Uterus (tissue), 4 donors: ENCODE data around the gene RNF126. TPM values are rescaled to one million over a fixed set of nuclear protein-coding genes. Genes with fewer than 3 reads are reported as not detected.
"Not testable (repeated sequence)": the region's sequence is repeated elsewhere in the genome, so short reads cannot be mapped to it uniquely, and the experiment has no call there.

ENCODE experiments used
- DNase-seq, 2 donors: peaks; one replicate each; pipeline ENCODE4 v3.0.0-alpha.2; 2019 to 2020
- H3K27ac ChIP-seq, 2 donors: fragments of 200-600 bp; sonication (generic); 1 replicate in 1 of 2; 2 replicates in 1 of 2; pipeline ENCODE4 v1.5.1; 2016 to 2018
- H3K27me3 ChIP-seq, 2 donors: fragments of 200-600 bp; sonication (generic); one replicate each; pipeline ENCODE4 v1.5.1; 2018 to 2019; ENCODE audit warnings: control low read depth in 1 of 2
- H3K36me3 ChIP-seq, 2 donors: fragments of 200-600 bp; sonication (generic); one replicate each; pipeline ENCODE4 v1.5.1; 2019; ENCODE audit warnings: control low read depth in 1 of 2
- H3K4me1 ChIP-seq, 2 donors: fragments of 200-600 bp; sonication (generic); one replicate each; pipeline ENCODE4 v1.5.1; 2018 to 2019; ENCODE audit warnings: control low read depth in 1 of 2
- H3K4me3 ChIP-seq, 2 donors: fragments of 200-600 bp; sonication (generic); 1 replicate in 1 of 2; 2 replicates in 1 of 2; pipeline ENCODE4 v1.5.1; 2018 to 2019; ENCODE audit warnings: mild to moderate bottlenecking in 1 of 2
- H3K9me3 ChIP-seq, 2 donors: fragments of 200-600 bp; sonication (generic); one replicate each; pipeline ENCODE4 v1.5.1; 2019; ENCODE audit warnings: control low read depth in 1 of 2
- CTCF ChIP-seq, 4 experiments: fragments of 200-600 bp in 2 of 4; fragments of 450-650 bp in 2 of 4; sonication (generic) in 2 of 4; IDR thresholded peaks; one replicate each; pipeline ENCODE4 v1.5.1; 2016 to 2019; ENCODE audit warnings: antibody characterized with exemption in 4 of 4, mild to moderate bottlenecking in 2 of 4, moderate library complexity in 1 of 4
- POLR2A ChIP-seq, 2 donors: fragments of 450-650 bp; IDR thresholded peaks; one replicate each; pipeline ENCODE4 v1.6.1; 2016; ENCODE audit warnings: antibody characterized with exemption in 2 of 2, mild to moderate bottlenecking in 1 of 2, moderate library complexity in 1 of 2
- intact Hi-C: fragments of 100-400 bp; cut with DNase I; formaldehyde crosslinking; loops from one replicate; pipeline ENCODE4 v1.15.1; 2023; ENCODE audit warnings: low total_unique reads
- total RNA-seq, 4 donors: library from RNA; depleted of rRNA in 3 of 4; stranded (reverse); fragments of >200 nt in 3 of 4; gene quantifications; one replicate each; pipeline versions ENCODE4 v1.1.0 to v1.2.4, GENCODE V29; 2014 to 2023
- donor health status: DM: yes; HTN: yes; CAD: no.

The RNF126 gene
- total RNA-seq, 4 donors from 2014 or later = 9.5 to 44.3 (median 18.2) TPM

GRCh38 chr19:628168-628567, 34.8 kb downstream of the RNF126 start:
- Histone ChIP-seq H3K36me3 (no peaks in the 10 kb centered on the region), H3K4me1 (peaks cover 0 to 5% of the 10 kb centered on the region in 2 donors), H3K9me3 (no peaks in the 10 kb centered on the region), H3K4me3 (no peak overlapping the region), H3K27me3 (no peaks in the 10 kb centered on the region), H3K27ac (no peak overlapping the region)
- TF ChIP-seq POLR2A (IDR thresholded peaks at IDR 0.05) (no peak), CTCF (IDR thresholded peaks at IDR 0.05) (no peak)
- intact Hi-C loops = no loop called here
- no peak for DNase-seq

GRCh38 chr19:626566-626965, 36.4 kb downstream of the RNF126 start:
- H3K4me1 ChIP-seq, H3K36me3 ChIP-seq, H3K4me3 ChIP-seq, H3K27ac ChIP-seq, DNase-seq, H3K27me3 ChIP-seq, H3K9me3 ChIP-seq, intact Hi-C loops: not testable (repeated sequence)

- H3K4me3 ChIP-seq = no peak overlapping the region
- H3K9me3 ChIP-seq = no peaks in the 10 kb centered on the region
- no peak for TF ChIP-seq CTCF (IDR thresholded peaks at IDR 0.05)
- no peak for TF ChIP-seq POLR2A (IDR thresholded peaks at IDR 0.05)
- no peak for DNase-seq
- intact Hi-C loops = no loop called here
- H3K27me3 ChIP-seq = no peaks in the 10 kb centered on the region
- H3K36me3 ChIP-seq = no peaks in the 10 kb centered on the region
- H3K4me1 ChIP-seq = no peaks in the 10 kb centered on the region
- no peak overlapping the region for H3K27ac ChIP-seq
These were observed 37.8 kb downstream of the RNF126 start for GRCh38 chr19:625257-625656.

- TF ChIP-seq POLR2A (IDR thresholded peaks at IDR 0.05) (no peak), CTCF (IDR thresholded peaks at IDR 0.05) (no peak)
- Histone ChIP-seq H3K9me3 (no peaks in the 10 kb centered on the region), H3K4me3 (no peak overlapping the region), H3K4me1 (no peaks in the 10 kb centered on the region), H3K36me3 (no peaks in the 10 kb centered on the region), H3K27me3 (no peaks in the 10 kb centered on the region), H3K27ac (no peak overlapping the region)
- DNase-seq = no peak
- intact Hi-C loops = no loop called here
These were observed 38.4 kb downstream of the RNF126 start for GRCh38 chr19:624433-625109.

- no peaks in the 10 kb centered on the region for H3K27me3 ChIP-seq
- H3K27ac ChIP-seq = no peak overlapping the region
- H3K4me1 ChIP-seq = no peaks in the 10 kb centered on the region
- DNase-seq = no peak
- no peak overlapping the region for H3K4me3 ChIP-seq
- H3K9me3 ChIP-seq = no peaks in the 10 kb centered on the region
- TF ChIP-seq CTCF (IDR thresholded peaks at IDR 0.05) = no peak
- TF ChIP-seq POLR2A (IDR thresholded peaks at IDR 0.05) = no peak
- H3K36me3 ChIP-seq = no peaks in the 10 kb centered on the region
- intact Hi-C loops = no loop called here
These were observed 39.0 kb downstream of the RNF126 start for GRCh38 chr19:623974-624373.
